Fibroblast of peridontal ligament (primary cell): Measurements from ENCODE around the gene NCAM1.

ENCODE experiments used
- DNase-seq: peaks from one replicate; pipeline ENCODE4 v3.0.0-alpha.2; 2010; ENCODE audit errors: extremely low read depth

NCAM1 gene

GRCh38 chr11:112968941-112969713 lies 7.9 kb downstream of the NCAM1 start:
- peak; percentile 7 for DNase-seq

DNA sequence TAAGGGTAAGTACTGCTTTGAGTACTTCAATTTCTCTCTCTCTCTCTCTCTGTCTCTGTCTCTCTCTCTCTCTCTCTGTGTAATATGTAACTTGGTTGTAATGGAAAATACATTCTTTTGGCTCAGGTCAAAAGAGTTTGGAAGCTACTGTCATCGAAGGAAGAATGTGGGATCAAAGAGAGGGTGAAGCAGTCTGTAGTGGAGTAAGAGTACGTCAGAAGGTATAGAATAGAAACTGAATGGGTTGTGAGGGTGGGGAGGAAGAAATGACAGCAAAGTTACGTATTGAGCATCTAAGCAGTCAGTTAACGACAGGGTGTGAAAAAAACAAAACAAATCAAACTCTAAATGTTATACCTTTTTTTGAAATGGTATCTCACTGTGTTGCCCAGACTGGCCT lies 10.0 kb downstream of the NCAM1 start:
- no peak for DNase-seq

DNA sequence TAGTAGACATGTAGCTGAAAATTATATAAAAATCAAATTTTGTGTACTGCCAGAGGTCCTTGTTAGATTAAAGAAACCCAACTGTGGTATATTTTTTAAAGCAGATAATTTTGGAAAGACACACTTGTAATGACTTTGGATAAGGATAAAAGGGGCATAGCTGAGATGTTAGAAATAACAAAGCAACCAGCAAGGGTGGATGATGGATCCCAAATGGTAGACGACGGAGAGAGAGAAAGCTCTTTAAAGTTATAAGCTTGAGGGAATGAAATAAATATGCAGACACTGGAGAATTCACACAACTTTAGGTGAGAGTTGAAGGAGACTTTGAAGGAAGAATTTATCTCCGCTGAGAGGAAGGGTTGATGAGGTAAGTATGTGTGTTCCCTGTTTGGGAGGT lies 10.6 kb downstream of the NCAM1 start:
- DNase-seq = no peak

- no peak for DNase-seq
Measured at GRCh38 chr11:112972399-112973145, 11.4 kb downstream of the NCAM1 start.

GRCh38 chr11:112975051-112975450 lies 13.8 kb downstream of the NCAM1 start:
- no peak for DNase-seq

- no peak for DNase-seq
Measured at GRCh38 chr11:112975493-112975892, 14.3 kb downstream of the NCAM1 start.

- peak; percentile 44 for DNase-seq
Measured at GRCh38 chr11:112977755-112978154, 16.5 kb downstream of the NCAM1 start.

DNA sequence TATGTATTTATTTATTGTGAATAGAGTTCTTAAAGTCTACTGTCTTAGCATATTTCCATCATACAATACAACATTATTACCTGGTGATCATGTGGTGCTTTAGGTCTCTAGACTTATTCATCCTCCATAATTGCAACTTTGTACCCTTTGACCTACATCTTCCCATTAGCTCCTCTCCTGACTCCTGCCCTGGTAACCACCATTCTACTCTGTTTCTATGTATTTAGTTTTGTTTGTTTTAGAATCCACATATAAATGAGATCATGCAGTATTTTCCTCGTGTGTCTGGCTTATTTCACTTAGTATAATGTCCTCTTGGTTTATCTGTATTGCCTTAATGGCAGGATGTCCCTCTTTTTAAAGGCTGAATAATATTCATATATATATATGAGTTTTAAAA lies 22.7 kb downstream of the NCAM1 start:
- no peak for DNase-seq

GRCh38 chr11:112989198-112989597 lies 28.0 kb downstream of the NCAM1 start:
- no peak for DNase-seq

DNA sequence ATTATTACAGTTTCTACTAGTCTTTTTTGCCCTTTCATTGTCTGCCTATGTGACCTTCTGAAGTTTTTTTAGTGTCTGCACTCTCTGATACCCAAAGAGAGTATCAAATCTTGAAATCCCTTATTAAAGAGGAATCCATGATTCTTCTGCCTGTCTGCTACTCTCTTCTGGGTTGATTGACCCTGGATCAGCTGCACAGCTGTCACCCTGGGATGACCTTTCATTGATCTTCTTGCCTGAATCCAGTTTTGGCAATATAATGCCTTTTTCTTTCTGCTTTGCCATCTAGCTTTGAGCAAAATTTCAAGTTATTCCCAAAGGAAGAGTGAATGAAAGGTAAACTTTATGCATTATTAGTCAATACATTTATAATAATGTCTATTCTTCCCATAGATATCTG lies 32.6 kb downstream of the NCAM1 start:
- no peak for DNase-seq

- DNase-seq = no peak
Measured at GRCh38 chr11:112995423-112996090, 34.3 kb downstream of the NCAM1 start.

- no peak for DNase-seq
Measured at GRCh38 chr11:112996994-112997393, 35.8 kb downstream of the NCAM1 start.

GRCh38 chr11:112997857-112998466 lies 36.7 kb downstream of the NCAM1 start:
- no peak for DNase-seq

- DNase-seq = no peak
Measured at GRCh38 chr11:112999520-112999919, 38.3 kb downstream of the NCAM1 start.

GRCh38 chr11:113001709-113002108 lies 40.5 kb downstream of the NCAM1 start:
- DNase-seq = no peak

DNA sequence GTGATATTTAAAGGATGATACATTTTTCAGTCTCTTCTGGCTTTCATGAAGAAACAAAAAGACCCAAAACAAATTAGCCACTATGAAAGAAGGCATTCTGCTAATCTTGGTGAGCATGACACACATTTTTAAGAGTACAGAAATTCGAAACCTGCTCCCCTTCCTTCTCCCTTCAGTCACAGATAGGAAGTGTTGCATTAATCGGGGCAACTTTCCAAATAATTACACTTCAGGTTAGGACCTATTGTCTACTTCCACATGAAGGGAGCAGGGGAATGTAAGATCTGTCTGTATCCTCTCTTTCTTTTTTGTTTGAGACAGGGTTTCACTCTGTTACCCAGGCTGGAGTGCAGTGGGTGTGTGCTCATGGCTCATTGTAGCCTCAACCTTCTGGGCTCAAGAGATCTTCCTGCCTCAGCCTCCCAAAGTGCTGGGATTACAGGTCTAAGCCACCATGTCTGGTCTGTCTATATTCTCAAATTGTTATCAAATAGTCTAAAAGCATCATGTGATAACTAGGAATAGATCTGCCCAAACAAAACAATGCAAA lies 45.8 kb downstream of the NCAM1 start:
- DNase-seq = no peak

DNA sequence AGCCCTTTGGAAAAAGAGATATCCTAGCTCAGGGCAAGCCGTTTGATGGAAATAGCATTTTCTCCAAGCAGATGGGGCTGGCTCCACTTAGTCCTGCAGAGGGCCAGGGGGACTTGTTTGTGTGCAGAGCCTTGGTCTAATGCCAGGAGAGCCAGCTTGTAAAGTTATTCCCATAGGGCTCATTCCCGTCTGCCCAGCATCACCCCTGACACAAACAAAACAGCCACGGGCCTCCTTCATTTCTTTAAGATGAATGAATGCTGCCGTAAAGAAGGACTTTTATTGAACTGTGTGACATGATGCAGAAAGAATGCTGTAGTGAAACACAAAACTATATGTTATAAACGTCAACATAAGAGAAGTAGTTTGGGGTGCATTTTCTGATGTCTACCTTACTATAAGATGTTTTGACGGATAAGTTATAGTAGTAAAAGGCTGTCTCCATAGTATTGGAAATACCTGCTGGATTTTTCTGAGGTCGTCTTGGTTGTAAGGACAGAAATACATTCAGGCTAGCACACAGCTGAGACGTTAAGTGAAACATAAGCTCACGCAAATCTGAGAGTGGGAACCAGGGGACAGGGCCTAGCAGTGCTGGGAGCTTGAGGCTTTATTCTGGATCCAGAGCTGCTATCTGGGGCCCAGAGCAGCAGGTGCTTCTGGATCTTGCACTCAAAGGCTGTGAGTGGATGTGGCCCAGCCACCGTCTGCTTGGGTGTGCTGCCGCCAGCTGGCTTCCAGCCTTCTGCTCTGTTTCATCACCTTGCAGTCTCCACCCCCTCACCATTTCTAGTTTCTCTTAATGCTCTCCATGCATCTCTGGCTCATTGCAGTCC lies 53.3 kb downstream of the NCAM1 start:
- no peak for DNase-seq

DNA sequence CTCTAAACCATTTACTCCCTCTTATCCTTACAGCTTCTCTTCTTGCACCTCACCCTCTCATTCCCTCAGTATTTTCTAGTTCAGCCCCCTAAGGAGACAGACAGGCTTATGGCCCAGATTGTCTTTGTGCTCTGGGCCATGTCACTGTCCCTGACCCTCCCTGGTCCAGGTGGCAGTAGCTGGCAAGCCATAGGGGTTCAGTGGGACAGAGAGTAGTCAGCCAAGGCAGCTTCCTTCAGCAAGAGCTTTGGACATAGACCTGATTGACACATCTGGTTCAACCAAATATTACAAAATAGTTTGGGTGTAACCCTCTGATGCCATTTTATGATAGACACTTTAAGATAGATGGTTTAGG lies 53.9 kb downstream of the NCAM1 start:
- no peak for DNase-seq

DNA sequence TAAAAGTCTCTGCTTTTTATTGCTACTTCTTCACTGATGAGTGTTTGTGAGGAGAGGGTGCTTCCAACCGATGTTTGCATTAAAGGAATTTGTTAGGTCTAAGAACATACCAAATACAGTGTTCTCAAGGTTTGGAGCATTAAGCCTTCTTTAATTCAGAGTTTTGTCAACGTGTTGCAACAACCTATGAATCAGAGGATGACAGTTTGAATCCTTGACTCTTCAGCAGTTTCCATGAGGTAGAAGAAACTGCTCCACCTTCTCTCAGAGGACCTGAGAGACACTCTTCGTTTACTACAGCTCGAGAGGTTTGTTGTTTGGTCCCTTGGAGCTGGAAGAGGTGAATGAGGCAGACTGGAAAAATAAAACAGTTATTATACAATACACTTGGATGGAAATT lies 55.7 kb downstream of the NCAM1 start:
- DNase-seq = no peak

DNA sequence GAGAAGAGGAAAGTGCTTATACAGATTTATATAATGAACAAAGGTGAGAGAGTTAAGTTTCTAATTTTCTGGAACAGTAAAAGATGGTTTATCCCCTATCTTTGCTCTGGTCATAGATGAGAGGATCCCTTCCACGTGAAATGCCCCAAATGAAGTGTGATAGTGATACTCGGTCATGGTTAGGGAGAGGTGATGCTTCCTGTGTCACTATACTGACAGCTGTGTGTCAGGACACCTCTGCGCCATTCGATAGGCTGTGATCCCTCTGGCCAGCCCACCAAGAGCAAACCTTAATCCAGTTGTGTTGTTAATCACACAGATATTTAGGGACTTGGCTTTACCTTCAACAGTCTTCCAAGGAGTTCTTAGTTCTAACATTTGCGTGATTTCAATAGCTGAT lies 57.7 kb downstream of the NCAM1 start:
- DNase-seq = no peak

DNA sequence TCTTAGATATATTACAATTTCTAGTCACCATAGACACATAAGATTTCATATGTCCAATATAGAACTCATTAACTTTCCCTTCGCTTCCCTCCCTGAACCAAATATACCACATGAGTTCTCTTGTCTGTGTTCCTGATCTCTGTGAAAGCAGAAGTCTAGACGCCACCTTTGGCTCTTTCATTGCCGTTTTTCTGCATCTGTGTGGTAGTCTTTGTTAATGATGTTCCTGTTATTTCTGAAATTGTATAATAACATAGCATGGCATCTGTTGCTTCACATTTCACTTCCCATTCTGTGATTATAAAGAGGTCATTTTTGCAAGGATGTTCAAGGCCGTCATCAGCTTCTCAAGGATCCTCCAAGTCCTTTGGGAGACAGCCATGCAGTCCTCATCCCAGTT lies 58.5 kb downstream of the NCAM1 start:
- no peak for DNase-seq
